GM21576 (cell line): Measurements from ENCODE around the gene CROCC2.

Experiments used
- ATAC-seq: cut with Tn5 transposase; IDR thresholded peaks from one replicate; pipeline ENCODE4 v1.9.1; 2021; ENCODE audit warnings: mild to moderate bottlenecking, moderate library complexity; ENCODE audit not compliant: unreplicated experiment

Gene CROCC2

GRCh38 chr2:240954436-240955305 is 48.5 kb downstream of the CROCC2 start:
- no peak for ATAC-seq

- no peak for ATAC-seq
Measured at GRCh38 chr2:240955306-240956170, 49.4 kb downstream of the CROCC2 start.

- ATAC-seq: no peak
Measured at GRCh38 chr2:240956171-240956934, 50.2 kb downstream of the CROCC2 start.

GRCh38 chr2:240956935-240957655 is 51.0 kb downstream of the CROCC2 start:
- ATAC-seq: no peak

- no peak for ATAC-seq
Measured at GRCh38 chr2:240957656-240958365, 51.7 kb downstream of the CROCC2 start.

- ATAC-seq: no peak
Measured at GRCh38 chr2:240958366-240959213, 52.5 kb downstream of the CROCC2 start.

- no peak for ATAC-seq
Measured at GRCh38 chr2:240959214-240959940, 53.2 kb downstream of the CROCC2 start.

- ATAC-seq: no peak
Measured at GRCh38 chr2:240959941-240960308, 53.8 kb downstream of the CROCC2 start.

- no peak for ATAC-seq
Measured at GRCh38 chr2:240960309-240960970, 54.3 kb downstream of the CROCC2 start.

- ATAC-seq: no peak
Measured at GRCh38 chr2:240960971-240961876, 55.1 kb downstream of the CROCC2 start.

GRCh38 chr2:240961910-240962299 is 55.8 kb downstream of the CROCC2 start:
- ATAC-seq: no peak

- ATAC-seq: no peak
Measured at GRCh38 chr2:240962300-240963064, 56.3 kb downstream of the CROCC2 start.

- no peak for ATAC-seq
Measured at GRCh38 chr2:240963065-240963867, 57.1 kb downstream of the CROCC2 start.

GRCh38 chr2:240963868-240964703 is 58.0 kb downstream of the CROCC2 start:
- ATAC-seq: no peak
